Fibroblast of pulmonary artery (primary cell): Measurements from ENCODE around the gene FASTKD2.

ENCODE experiments used
- DNase-seq: peaks from one replicate; pipeline ENCODE4 v3.0.0-alpha.2; 2010; ENCODE audit warnings: low read depth
- H3K4me3 ChIP-seq: replicated peaks from 2 replicates; pipeline ENCODE4 v1.5.1; 2011; ENCODE audit warnings: low read depth, mild to moderate bottlenecking, control low read depth, low read length, moderate library complexity
- TF ChIP-seq, protein P1 (sequence below): IDR thresholded peaks from 2 replicates; pipeline ENCODE4 v1.5.1; 2011; ENCODE audit warnings: mild to moderate bottlenecking, control low read depth, low read length, inconsistent platforms; ENCODE audit errors: missing control alignments

The FASTKD2 gene

DNA sequence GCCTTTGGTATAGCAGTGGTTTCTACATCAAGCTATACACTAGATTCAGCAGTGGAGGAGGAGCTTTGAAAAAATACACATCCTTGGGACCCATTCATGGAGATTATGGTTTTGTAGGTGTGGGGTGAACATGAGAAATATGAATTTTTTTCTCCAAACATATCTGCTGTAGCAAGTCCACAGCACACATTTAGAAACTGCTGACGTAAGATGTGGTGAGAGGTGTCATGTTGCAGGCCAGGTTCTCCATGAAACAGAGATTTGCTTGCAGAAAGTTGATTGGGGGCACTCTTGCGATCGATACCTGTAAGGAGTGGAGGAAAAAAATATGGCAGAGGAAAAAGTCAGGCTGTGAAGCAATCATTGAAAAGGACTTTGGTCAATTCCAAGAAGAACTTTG lies 67.9 kb downstream of the FASTKD2 start:
- H3K4me3 ChIP-seq: no peak overlapping the region
- DNase-seq: no peak
- TF ChIP-seq, protein P1, sequence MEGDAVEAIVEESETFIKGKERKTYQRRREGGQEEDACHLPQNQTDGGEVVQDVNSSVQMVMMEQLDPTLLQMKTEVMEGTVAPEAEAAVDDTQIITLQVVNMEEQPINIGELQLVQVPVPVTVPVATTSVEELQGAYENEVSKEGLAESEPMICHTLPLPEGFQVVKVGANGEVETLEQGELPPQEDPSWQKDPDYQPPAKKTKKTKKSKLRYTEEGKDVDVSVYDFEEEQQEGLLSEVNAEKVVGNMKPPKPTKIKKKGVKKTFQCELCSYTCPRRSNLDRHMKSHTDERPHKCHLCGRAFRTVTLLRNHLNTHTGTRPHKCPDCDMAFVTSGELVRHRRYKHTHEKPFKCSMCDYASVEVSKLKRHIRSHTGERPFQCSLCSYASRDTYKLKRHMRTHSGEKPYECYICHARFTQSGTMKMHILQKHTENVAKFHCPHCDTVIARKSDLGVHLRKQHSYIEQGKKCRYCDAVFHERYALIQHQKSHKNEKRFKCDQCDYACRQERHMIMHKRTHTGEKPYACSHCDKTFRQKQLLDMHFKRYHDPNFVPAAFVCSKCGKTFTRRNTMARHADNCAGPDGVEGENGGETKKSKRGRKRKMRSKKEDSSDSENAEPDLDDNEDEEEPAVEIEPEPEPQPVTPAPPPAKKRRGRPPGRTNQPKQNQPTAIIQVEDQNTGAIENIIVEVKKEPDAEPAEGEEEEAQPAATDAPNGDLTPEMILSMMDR: no peak

DNA sequence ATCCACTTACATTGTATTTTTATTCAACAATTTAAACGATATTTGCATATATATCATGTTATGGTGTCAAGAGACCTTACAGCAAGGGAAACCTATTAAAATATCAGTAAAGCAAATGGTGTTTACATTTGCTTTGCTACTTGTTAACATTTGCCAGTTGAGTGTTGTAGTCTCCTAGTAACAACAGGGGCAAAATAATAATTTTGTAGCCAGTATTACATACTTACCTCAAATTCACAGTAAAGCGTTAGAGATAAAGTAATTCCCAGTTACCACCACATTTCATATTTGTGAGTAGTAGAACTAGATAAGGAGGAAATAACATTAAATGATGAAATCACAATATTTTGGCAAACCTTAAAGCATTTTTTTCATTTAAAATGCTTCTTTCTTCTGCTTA lies 71.3 kb downstream of the FASTKD2 start:
- peak; percentile 44 for DNase-seq
- TF ChIP-seq, protein P1: no peak
- no peak overlapping the region for H3K4me3 ChIP-seq

DNA sequence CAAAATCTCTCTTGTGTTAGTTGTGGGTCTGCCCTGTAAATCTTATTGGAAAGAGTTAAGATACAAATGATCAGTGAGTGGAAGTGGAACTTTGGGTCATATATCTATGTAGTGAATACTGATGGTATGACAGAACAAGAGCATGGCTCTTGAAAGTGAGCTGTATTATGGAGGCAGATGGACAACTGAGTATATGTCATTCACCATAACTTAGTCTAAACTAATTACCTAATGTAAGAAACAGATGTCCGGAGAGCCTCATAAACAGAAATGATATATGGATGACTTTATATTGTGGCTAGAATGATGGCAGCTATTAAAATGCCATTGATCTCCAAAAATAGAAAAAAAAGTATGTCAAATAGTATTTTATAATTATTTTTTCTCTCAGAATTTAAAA lies 72.4 kb downstream of the FASTKD2 start:
- TF ChIP-seq, protein P1: no peak
- no peak for DNase-seq
- no peak overlapping the region for H3K4me3 ChIP-seq

DNA sequence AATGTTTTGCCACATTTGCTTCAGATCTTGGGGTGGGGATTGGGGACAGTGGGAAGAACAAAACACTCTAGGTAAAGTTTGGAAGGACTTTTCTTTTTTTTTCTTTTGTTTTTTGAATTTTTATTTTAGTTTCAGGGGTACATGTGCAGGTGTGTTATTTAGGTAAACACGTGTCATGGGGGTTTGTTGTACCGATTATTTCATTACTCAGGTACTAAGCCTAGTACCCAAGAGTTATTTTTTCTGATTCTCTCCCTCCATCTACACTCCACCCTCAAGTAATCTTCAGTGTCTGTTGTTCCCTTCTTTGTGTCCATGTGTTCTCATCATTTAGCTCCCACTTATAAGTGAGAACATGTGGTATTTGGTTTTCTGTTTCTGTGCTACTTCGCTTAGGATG lies 73.3 kb downstream of the FASTKD2 start:
- no peak overlapping the region for H3K4me3 ChIP-seq
- DNase-seq: no peak
- TF ChIP-seq, protein P1: no peak

DNA sequence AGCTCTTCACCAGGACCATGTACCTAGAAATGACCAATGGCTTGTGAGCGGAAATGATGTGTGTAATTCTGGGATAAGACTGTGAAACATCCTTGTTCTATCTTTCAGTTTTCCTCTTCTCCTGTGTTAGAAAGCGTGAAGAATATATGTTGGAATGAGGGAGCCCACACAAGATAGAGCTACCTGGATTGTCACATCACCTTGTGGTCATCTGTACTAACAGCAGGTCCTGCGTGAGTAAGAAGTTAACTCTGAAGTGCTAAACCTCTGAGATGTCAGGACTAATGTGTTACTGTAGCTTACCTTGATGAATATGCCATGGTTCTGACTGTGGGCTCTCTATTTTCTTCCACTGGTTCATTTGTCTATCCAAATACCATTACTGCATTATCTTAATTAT lies 75.6 kb downstream of the FASTKD2 start:
- no peak overlapping the region for H3K4me3 ChIP-seq
- TF ChIP-seq, protein P1: no peak
- no peak for DNase-seq
